H1 (cell line): Measurements from ENCODE around the gene CREG2. TPM values are rescaled to one million over a fixed set of nuclear protein-coding genes. Genes with fewer than 3 reads are reported as not detected.

ENCODE experiments used
- BACH1 ChIP-seq: IDR thresholded peaks from 2 replicates; pipeline ENCODE4 v1.6.1; 2012; ENCODE audit warnings: low read length, improper control_type of control experiment
- CTCF ChIP-seq, 3 experiments: IDR thresholded peaks; 1 replicate in 2 of 3; 2 replicates in 1 of 3; pipeline versions ENCODE4 v1.5.1 to v1.6.1; 2011; ENCODE audit warnings: low read length in 3 of 3, mild to moderate bottlenecking in 3 of 3, inconsistent platforms in 2 of 3, low read depth in 1 of 3, moderate library complexity in 1 of 3; ENCODE audit not compliant: insufficient read depth in 1 of 3; ENCODE audit errors: control extremely low read depth in 1 of 3
- POLR2A ChIP-seq, 2 experiments: IDR thresholded peaks; 1 replicate in 1 of 2; 2 replicates in 1 of 2; pipeline ENCODE4 v1.6.1; 2011; ENCODE audit warnings: low read depth in 2 of 2, low read length in 2 of 2, mild to moderate bottlenecking in 2 of 2; ENCODE audit errors: control extremely low read depth in 1 of 2
- SP1 ChIP-seq: IDR thresholded peaks from 2 replicates; pipeline ENCODE4 v1.6.1; 2011; ENCODE audit warnings: low read depth, low read length
- TAF7 ChIP-seq: optimal IDR thresholded peaks from 2 replicates; pipeline ENCODE3; 2011; ENCODE audit warnings: low read depth, mild to moderate bottlenecking, inconsistent platforms, low read length, moderate library complexity, borderline replicate concordance
- TCF12 ChIP-seq: IDR thresholded peaks from 2 replicates; pipeline ENCODE4 v1.6.1; 2011; ENCODE audit warnings: low read depth, mild to moderate bottlenecking, low read length
- TEAD4 ChIP-seq: IDR thresholded peaks from 2 replicates; pipeline ENCODE4 v1.6.1; 2012; ENCODE audit warnings: low read depth, low read length, inconsistent platforms, mixed read lengths
- ZNF274 ChIP-seq: IDR thresholded peaks from 2 replicates; pipeline ENCODE4 v1.7.0; 2012; ENCODE audit warnings: low read length, borderline replicate concordance; ENCODE audit errors: extremely low read depth
- polyA plus RNA-seq, 7 experiments: library from polyadenylated mRNA; depleted of rRNA in 3 of 7; stranded (reverse) in 5 of 7; unstranded in 2 of 7; fragments of >200 nt in 5 of 7; fragments of 200-250 nt in 2 of 7; gene quantifications; 1 replicate in 5 of 7; 2 replicates in 1 of 7; 4 replicates in 1 of 7; pipeline versions ENCODE4 v1.2.1 to v1.2.3, GENCODE V29; 2011 to 2013; ENCODE audit warnings: missing spikeins in 2 of 7, mixed read lengths in 2 of 7
- total RNA-seq: library from RNA; stranded (reverse); fragmentation: NEBNext Ultra II Directional; extraction: Animal tissue kit (Norgen Biotek cat#: 25700); gene quantifications from 2 replicates; pipeline ENCODE4 v1.2.1, GENCODE V29; 2021
- TF ChIP-seq, protein P1 (sequence below): fragments of 300-600 bp; sonication (generic); IDR thresholded peaks from 2 replicates; pipeline ENCODE4 v1.7.1; 2012; ENCODE audit warnings: low read length, moderate library complexity, mild to moderate bottlenecking, inconsistent platforms; ENCODE audit not compliant: insufficient replicate concordance
- TF ChIP-seq, protein P2 (sequence below): IDR thresholded peaks from 2 replicates; pipeline ENCODE4 v1.6.1; 2012; ENCODE audit warnings: inconsistent platforms

The CREG2 gene
- total and polyA plus RNA-seq, 2 of the 8 experiments (the other 6 are each of a cell fraction or from before 2014, with no cell fraction given): 2.0 to 2.2 TPM

- TF ChIP-seq, protein P1, sequence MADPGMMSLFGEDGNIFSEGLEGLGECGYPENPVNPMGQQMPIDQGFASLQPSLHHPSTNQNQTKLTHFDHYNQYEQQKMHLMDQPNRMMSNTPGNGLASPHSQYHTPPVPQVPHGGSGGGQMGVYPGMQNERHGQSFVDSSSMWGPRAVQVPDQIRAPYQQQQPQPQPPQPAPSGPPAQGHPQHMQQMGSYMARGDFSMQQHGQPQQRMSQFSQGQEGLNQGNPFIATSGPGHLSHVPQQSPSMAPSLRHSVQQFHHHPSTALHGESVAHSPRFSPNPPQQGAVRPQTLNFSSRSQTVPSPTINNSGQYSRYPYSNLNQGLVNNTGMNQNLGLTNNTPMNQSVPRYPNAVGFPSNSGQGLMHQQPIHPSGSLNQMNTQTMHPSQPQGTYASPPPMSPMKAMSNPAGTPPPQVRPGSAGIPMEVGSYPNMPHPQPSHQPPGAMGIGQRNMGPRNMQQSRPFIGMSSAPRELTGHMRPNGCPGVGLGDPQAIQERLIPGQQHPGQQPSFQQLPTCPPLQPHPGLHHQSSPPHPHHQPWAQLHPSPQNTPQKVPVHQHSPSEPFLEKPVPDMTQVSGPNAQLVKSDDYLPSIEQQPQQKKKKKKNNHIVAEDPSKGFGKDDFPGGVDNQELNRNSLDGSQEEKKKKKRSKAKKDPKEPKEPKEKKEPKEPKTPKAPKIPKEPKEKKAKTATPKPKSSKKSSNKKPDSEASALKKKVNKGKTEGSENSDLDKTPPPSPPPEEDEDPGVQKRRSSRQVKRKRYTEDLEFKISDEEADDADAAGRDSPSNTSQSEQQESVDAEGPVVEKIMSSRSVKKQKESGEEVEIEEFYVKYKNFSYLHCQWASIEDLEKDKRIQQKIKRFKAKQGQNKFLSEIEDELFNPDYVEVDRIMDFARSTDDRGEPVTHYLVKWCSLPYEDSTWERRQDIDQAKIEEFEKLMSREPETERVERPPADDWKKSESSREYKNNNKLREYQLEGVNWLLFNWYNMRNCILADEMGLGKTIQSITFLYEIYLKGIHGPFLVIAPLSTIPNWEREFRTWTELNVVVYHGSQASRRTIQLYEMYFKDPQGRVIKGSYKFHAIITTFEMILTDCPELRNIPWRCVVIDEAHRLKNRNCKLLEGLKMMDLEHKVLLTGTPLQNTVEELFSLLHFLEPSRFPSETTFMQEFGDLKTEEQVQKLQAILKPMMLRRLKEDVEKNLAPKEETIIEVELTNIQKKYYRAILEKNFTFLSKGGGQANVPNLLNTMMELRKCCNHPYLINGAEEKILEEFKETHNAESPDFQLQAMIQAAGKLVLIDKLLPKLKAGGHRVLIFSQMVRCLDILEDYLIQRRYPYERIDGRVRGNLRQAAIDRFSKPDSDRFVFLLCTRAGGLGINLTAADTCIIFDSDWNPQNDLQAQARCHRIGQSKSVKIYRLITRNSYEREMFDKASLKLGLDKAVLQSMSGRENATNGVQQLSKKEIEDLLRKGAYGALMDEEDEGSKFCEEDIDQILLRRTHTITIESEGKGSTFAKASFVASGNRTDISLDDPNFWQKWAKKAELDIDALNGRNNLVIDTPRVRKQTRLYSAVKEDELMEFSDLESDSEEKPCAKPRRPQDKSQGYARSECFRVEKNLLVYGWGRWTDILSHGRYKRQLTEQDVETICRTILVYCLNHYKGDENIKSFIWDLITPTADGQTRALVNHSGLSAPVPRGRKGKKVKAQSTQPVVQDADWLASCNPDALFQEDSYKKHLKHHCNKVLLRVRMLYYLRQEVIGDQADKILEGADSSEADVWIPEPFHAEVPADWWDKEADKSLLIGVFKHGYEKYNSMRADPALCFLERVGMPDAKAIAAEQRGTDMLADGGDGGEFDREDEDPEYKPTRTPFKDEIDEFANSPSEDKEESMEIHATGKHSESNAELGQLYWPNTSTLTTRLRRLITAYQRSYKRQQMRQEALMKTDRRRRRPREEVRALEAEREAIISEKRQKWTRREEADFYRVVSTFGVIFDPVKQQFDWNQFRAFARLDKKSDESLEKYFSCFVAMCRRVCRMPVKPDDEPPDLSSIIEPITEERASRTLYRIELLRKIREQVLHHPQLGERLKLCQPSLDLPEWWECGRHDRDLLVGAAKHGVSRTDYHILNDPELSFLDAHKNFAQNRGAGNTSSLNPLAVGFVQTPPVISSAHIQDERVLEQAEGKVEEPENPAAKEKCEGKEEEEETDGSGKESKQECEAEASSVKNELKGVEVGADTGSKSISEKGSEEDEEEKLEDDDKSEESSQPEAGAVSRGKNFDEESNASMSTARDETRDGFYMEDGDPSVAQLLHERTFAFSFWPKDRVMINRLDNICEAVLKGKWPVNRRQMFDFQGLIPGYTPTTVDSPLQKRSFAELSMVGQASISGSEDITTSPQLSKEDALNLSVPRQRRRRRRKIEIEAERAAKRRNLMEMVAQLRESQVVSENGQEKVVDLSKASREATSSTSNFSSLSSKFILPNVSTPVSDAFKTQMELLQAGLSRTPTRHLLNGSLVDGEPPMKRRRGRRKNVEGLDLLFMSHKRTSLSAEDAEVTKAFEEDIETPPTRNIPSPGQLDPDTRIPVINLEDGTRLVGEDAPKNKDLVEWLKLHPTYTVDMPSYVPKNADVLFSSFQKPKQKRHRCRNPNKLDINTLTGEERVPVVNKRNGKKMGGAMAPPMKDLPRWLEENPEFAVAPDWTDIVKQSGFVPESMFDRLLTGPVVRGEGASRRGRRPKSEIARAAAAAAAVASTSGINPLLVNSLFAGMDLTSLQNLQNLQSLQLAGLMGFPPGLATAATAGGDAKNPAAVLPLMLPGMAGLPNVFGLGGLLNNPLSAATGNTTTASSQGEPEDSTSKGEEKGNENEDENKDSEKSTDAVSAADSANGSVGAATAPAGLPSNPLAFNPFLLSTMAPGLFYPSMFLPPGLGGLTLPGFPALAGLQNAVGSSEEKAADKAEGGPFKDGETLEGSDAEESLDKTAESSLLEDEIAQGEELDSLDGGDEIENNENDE: no peak
- TF ChIP-seq SP1: no peak
- TF ChIP-seq, protein P2, sequence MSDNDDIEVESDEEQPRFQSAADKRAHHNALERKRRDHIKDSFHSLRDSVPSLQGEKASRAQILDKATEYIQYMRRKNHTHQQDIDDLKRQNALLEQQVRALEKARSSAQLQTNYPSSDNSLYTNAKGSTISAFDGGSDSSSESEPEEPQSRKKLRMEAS: no peak
- no peak for TF ChIP-seq ZNF274
- no peak for TF ChIP-seq TAF7
- TF ChIP-seq POLR2A (IDR thresholded peaks at IDR 0.05; ENCODE audit: control extremely low read depth in 1 of 2, low read depth in 2 of 2, low read length in 2 of 2): no peak
- no peak for TF ChIP-seq BACH1
- TF ChIP-seq TEAD4: no peak
- no peak for TF ChIP-seq TCF12
- no peak for TF ChIP-seq CTCF (IDR thresholded peaks at IDR 0.05; ENCODE audit: control extremely low read depth in 1 of 3, insufficient read depth in 1 of 3, low read depth in 1 of 3, low read length in 3 of 3)
Observed at GRCh38 chr2:101360232-101360631, 27.1 kb downstream of the CREG2 start (continued).
